Right atrium auricular region (tissue), 2 donors: ENCODE data around the gene SCYL2. TPM values are rescaled to one million over a fixed set of nuclear protein-coding genes. Genes with fewer than 3 reads are reported as not detected.

Source experiments
- DNase-seq: peaks from one replicate; pipeline ENCODE4 v3.0.0-alpha.2; 2019; ENCODE audit warnings: low spot score
- H3K27ac ChIP-seq, 2 donors: fragments of 200-600 bp; sonication (generic); 1 replicate in 1 of 2; 2 replicates in 1 of 2; pipeline ENCODE4 v1.5.1; 2016 to 2019
- H3K27me3 ChIP-seq, 2 donors: fragments of 200-600 bp; sonication (generic); one replicate each; pipeline versions ENCODE4 v1.5.1 to v1.6.0; 2017 to 2019
- H3K36me3 ChIP-seq: fragments of 200-600 bp; sonication (generic); one replicate; pipeline ENCODE4 v1.5.1; 2016
- H3K4me1 ChIP-seq, 2 donors: fragments of 200-600 bp; sonication (generic); one replicate each; pipeline versions ENCODE4 v1.5.1 to v1.6.0; 2017 to 2019
- H3K4me3 ChIP-seq, 2 donors: fragments of 200-600 bp; sonication (generic); 1 replicate in 1 of 2; 2 replicates in 1 of 2; pipeline ENCODE4 v1.5.1; 2017 to 2019; ENCODE audit warnings: mild to moderate bottlenecking in 1 of 2, moderate library complexity in 1 of 2
- H3K9me3 ChIP-seq, 2 donors: fragments of 200-600 bp; sonication (generic); one replicate each; pipeline ENCODE4 v1.5.1; 2019
- CTCF ChIP-seq, 2 donors: fragments of 200-600 bp; sonication (generic); IDR thresholded peaks; one replicate each; pipeline ENCODE4 v1.5.1; 2019; ENCODE audit warnings: antibody characterized with exemption in 2 of 2
- total RNA-seq, 2 donors: library from RNA; depleted of rRNA; stranded (reverse); fragments of >200 nt; gene quantifications; one replicate each; pipeline ENCODE4 v1.1.0, GENCODE V29; 2016

SCYL2 gene
- total RNA-seq, 2 donors from 2014 or later, result 21.1 to 36.9 TPM

- Histone ChIP-seq H3K27ac (no peak overlapping the region), H3K4me3 (no peak overlapping the region), H3K9me3 (no peaks in the 10 kb centered on the region), H3K36me3 (peaks cover 26% of the 10 kb centered on the region), H3K4me1 (no peaks in the 10 kb centered on the region), H3K27me3 (no peaks in the 10 kb centered on the region)
- TF ChIP-seq CTCF (IDR thresholded peaks at IDR 0.05), result no peak
- DNase-seq, result no peak
These were observed 44.3 kb downstream of the SCYL2 start for GRCh38 chr12:100311317-100311716.

- DNase-seq, result no peak
- no peak overlapping the region for H3K4me3 ChIP-seq
- no peak for TF ChIP-seq CTCF (IDR thresholded peaks at IDR 0.05)
- H3K9me3 ChIP-seq, result no peaks in the 10 kb centered on the region
- no peaks in the 10 kb centered on the region for H3K27me3 ChIP-seq
- no peak overlapping the region for H3K27ac ChIP-seq
- peaks cover 46% of the 10 kb centered on the region for H3K36me3 ChIP-seq
- no peaks in the 10 kb centered on the region for H3K4me1 ChIP-seq
These were observed 50.4 kb downstream of the SCYL2 start for GRCh38 chr12:100317371-100317770.

GRCh38 chr12:100324498-100324897 is 57.5 kb downstream of the SCYL2 start:
- H3K4me3 ChIP-seq, result no peak overlapping the region
- no peaks in the 10 kb centered on the region for H3K9me3 ChIP-seq
- no peak overlapping the region for H3K27ac ChIP-seq
- no peaks in the 10 kb centered on the region for H3K27me3 ChIP-seq
- no peaks in the 10 kb centered on the region for H3K4me1 ChIP-seq
- no peak for DNase-seq
- peaks cover 21% of the 10 kb centered on the region for H3K36me3 ChIP-seq
- TF ChIP-seq CTCF (IDR thresholded peaks at IDR 0.05), result no peak

GRCh38 chr12:100326208-100326607 is 59.2 kb downstream of the SCYL2 start:
- H3K36me3 ChIP-seq, result peaks cover 32% of the 10 kb centered on the region
- no peaks in the 10 kb centered on the region for H3K27me3 ChIP-seq
- H3K4me3 ChIP-seq, result no peak overlapping the region
- no peak overlapping the region for H3K27ac ChIP-seq
- DNase-seq, result no peak
- no peak for TF ChIP-seq CTCF (IDR thresholded peaks at IDR 0.05)
- H3K9me3 ChIP-seq, result no peaks in the 10 kb centered on the region
- H3K4me1 ChIP-seq, result no peaks in the 10 kb centered on the region

- Histone ChIP-seq H3K36me3 (peaks cover 49% of the 10 kb centered on the region), H3K4me1 (no peaks in the 10 kb centered on the region), H3K9me3 (no peaks in the 10 kb centered on the region), H3K27ac (no peak overlapping the region), H3K27me3 (no peaks in the 10 kb centered on the region), H3K4me3 (no peak overlapping the region)
- TF ChIP-seq CTCF (IDR thresholded peaks at IDR 0.05), result no peak
- DNase-seq, result no peak
These were observed 62.8 kb downstream of the SCYL2 start for GRCh38 chr12:100329800-100330199.

GRCh38 chr12:100331871-100332270 is 64.9 kb downstream of the SCYL2 start:
- no peak overlapping the region for H3K4me3 ChIP-seq
- no peaks in the 10 kb centered on the region for H3K4me1 ChIP-seq
- H3K27me3 ChIP-seq, result no peaks in the 10 kb centered on the region
- no peak for DNase-seq
- TF ChIP-seq CTCF (IDR thresholded peaks at IDR 0.05), result no peak
- H3K27ac ChIP-seq, result no peak overlapping the region
- peaks cover 59% of the 10 kb centered on the region for H3K36me3 ChIP-seq
- no peaks in the 10 kb centered on the region for H3K9me3 ChIP-seq
